GM19468 (cell line): ENCODE results near the gene ABCC6.
"Not testable (repeated sequence)": the region's sequence is repeated elsewhere in the genome, so short reads cannot be mapped to it uniquely, and the experiment has no call there.

Experiments
- ATAC-seq: cut with Tn5 transposase; IDR thresholded peaks from one replicate; pipeline ENCODE4 v1.9.1; 2021; ENCODE audit warnings: mild to moderate bottlenecking, moderate library complexity, moderate number of reproducible peaks; ENCODE audit not compliant: unreplicated experiment; ENCODE audit errors: extremely low read depth

ABCC6 gene

DNA sequence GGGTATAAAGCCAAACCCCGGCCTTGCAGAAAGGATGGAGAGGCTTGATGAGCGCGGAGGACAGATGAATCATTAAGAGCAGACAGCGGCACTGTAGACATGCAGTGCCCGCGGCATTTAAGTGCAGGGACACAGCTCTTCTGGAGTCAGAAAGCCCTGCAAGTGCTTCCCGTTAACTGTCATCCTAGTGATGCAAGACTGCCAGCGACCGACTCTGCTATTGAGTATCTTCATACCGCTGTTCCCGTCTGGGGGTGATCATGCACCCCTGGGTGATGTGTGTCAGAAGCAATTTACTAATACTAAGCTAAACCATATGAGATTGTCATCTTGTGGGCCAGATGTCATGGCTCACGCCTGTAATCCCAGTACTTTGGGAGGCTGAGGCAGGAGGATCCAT lies 101.0 kb downstream of the ABCC6 start:
- no peak for ATAC-seq

DNA sequence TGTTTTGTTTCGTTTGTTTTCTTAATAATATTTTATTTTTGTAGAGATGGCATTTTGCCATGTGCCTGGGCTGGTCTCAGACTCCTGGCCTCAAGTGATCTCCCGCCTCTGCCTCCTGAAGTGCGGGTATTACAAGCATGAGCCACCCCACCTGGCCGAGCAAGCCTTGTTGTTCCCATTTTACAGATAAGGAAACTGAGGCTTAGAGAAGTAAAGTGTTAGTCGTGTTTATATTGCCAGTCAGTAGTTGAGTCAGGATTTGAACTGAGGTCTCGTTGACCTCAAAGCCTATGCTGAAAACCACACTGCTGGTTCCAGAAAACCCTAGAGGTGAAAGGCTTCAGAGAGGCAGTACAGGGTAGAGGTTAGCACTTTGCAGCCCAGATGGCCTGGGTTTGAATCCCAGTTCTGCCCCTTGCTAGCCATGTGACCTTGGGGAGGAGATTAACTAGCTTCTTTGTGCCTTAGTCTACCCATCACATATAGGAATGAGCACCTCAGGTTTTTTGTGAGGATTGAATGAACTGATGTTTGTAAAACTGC lies 102.0 kb downstream of the ABCC6 start:
- no peak for ATAC-seq

DNA sequence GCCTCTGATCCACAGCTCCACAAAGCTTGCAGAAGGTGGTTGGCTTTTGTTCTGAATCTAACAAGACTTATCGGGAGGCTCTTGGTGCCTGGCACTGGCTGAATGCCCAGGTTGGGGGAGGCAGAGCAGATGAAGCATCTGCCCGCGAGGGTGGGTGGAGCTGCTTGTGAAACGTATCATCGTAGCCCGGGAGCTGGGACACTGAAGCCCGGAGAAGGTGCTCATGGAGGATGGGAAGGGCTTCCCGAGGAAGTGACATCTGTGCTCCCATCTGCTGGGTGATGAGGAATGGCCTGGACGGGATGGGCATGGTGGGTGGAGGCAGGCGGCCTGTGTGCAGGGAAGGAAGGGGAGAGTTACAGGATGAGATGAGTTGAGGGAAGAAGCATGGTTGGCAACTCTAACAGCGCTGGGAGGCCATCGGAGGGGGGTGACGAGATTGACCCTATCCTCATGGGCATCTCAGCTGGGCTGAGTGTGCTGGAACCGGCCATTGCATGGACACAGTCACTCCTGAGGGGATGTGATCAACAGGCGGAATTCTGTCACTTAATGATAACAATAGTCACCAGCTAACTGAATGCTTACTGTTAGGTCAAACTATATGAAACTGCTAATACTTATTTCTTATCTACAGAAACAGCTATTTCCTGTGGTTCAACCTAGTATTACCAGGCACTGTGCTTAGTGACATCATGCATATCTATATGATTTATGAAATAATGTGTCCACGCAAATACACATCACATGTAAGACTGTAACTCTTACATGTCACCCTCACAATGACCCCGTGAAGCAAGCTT lies 102.7 kb downstream of the ABCC6 start:
- ATAC-seq, result no peak

DNA sequence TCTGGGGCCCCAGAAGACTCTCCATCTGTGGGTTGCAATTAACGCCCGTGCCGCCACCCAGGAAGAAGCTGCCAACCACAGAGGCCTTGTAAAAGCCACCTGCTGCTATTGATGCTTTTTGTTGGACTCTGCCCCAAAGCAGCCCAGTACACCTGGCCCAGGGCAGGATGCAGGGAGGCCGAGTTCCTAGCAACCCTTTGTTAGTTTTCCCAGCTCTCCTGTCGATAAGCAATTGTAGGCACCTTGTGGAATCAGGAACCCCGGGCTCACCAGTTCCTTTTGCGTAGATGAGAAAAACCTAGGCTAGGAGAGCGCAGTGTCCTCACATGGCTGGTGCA lies 103.3 kb downstream of the ABCC6 start:
- ATAC-seq, result no peak

DNA sequence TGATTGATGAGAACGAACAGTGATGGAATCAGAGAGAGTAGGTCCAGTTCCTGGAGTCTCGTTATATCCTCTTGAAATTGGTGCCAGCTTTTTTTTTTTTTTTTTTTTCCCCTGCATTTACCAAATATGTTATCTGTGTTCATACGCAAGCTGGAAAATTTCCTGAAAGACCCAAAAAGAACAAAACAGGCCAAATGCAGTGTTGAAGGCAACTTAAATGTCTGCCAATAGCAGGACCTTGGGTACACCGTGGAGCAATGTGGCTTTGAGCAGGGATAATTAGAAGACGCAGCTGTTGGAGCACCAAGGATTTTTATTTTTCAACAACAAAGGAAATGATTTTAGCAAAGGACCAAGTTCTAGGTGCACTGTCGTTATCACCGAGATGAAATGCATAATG lies 105.0 kb downstream of the ABCC6 start:
- ATAC-seq, result no peak

DNA sequence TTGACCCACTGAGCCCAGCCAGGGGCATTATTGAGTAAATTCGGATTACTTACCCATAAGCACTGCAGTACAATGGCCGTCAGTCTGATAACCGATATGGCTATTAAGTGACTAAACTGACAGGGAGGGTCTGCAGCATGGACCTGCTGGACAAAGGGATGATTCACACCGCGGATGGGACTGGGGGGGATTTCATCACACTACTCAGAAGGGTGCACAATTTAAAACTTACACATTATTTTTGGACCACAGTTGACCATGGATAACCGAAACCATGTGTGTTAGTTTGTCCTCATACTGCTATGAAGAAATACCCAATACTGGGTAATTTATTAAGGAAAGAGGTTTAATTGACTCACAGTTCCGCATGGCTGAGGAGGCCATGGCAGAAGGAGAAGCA lies 106.5 kb downstream of the ABCC6 start:
- ATAC-seq, result no peak

DNA sequence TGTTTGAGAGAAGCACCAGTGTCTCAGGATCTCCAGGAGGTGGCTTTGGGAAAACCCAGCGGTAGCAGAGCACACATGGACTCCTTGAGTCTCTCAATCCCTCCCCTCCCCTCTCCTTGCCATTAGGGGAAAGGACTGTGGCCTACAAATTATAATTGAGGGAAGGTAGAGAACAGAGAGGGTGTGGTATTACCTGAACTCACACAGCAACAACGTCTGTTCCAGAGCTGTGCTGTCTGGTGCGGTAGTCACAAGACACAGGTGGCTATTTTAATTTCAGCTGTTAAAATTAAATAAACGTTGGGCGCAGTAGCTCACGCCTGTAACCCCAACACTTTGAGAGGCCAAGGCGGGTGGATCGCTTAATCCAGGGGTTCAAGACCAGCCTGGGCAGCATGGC lies 110.2 kb downstream of the ABCC6 start:
- no peak for ATAC-seq

DNA sequence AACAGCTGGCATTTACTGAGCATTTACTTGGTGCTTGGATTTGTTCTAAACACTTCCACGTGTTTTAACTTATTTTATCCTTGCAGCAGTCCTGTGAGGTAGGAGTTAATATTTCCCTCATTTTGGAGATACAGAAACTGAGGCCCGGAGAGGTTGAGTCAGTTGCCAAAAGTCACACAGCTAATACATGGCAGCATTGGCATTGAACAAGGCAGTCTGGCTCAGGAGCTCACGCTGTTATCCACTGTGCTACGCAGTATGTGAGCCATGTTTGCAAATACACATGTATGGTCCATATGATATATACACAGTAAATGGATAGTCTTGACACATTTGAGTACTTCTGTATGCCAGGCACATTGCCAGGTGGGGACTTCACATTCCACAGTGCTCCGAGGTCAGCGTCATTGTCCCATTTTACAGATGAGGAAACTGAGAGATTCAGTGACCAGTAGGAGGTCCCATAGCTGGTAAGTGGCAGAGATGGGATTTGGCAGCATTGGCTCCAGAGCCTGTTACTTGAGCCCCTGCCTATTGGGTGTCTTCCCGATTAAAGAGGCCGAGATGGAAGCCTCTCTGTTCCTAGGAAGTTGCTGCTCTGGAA lies 110.7 kb downstream of the ABCC6 start:
- no peak for ATAC-seq

DNA sequence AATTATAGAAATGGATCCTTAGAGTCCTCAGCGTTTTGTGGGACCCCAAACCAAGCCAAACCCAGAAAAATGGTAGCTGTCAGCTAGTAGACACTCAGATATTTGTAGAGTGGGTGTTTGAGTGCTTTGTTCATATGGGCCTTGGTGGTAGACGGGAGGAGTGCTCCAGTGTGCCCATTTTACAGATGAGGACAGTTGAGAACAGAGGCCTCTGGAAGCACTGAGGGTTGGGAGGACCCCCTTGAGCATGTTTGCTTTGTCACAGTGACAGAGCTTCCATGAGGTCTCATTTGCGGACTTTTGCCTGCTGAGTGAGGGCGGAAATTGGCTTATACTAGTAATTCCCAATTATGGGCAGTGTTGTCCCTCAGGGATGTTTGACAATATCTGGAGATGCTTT lies 111.7 kb downstream of the ABCC6 start:
- no peak for ATAC-seq

DNA sequence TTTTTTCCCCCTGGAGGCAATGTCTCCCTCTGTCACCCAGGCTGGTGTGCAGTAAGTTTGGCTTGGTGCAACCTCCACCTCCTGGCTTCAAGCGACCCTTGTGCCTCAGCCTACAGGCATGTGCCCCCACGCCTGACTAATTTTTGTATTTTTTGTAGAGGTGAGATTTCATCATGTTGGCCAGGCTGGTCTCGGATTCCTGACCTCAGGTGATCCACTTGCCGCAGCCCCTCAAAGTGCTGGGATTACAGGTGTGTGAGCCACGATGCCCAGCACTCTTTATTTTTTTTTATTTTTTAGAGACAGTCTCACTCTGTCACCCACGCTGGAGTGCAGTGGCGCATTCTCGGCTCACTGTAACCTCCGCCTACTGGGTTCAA lies 113.2 kb downstream of the ABCC6 start:
- no peak for ATAC-seq

DNA sequence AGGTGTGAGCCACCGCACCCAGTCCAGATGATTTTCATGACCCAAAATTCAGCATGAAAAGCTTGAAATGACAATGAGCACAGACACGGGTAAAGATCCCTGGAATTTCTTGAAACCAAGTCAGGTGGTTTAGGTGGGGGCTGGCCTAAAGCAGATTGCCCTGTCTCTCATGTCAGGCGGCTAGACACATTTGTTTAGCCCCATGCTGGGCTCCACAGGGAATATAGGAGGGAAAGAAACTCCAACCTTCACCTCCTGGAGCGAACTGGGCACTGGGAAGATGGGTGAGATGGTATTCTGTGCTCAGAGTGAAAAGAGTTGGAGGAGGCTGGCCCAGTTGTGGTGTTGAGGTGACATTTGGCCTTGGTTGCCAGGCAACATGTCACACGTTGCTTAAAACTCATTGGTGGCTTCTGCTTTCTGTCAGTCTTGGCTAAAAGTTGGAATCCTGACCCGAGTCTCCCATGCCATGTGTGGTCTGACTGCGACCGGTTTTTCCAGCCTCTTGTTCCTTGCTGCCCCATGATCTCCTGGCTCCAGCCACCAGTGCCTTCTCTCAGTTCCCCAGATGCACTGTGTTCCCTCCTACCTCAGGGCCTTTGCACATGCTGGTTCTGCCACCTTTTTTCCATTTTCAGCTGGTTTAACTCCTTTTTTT lies 113.7 kb downstream of the ABCC6 start:
- no peak for ATAC-seq

DNA sequence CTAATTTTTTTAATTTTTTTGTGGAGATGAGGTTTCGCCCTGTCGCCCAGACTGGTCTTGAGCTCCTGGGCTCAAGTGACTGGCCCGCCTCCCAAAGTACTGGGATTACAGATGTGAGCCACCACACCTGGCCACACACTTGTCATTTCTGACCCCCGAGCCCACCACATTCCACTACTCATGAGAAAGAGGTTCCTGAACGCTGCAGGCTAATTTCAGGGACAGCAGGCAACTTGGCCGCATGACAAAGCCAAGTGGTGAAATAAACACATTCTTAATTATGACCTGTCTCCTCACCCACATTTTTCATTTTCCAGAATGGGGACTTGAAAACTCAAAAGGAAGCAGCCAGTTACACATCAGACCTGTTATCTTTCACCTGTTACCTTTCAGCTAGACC lies 114.5 kb downstream of the ABCC6 start:
- ATAC-seq, result no peak

DNA sequence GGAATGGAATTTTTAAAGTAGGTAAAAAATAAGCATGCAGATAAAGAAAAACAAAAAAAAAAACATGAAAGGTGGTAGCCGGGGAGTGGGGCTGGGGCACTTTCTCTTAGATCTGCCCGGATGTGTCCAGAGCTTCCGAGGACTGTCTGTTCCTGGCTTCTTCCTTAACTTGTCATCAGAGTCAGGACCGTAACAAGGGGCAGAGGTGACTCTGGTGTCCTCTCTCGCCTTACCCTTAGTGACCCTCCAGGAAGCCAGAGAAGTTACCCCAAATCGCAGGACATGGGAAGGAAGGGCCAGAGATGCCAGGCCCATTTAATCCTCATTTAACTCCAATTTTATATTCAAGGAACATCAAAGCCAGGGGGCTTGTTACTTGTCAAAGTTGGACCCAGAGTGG lies 115.5 kb downstream of the ABCC6 start:
- no peak for ATAC-seq

DNA sequence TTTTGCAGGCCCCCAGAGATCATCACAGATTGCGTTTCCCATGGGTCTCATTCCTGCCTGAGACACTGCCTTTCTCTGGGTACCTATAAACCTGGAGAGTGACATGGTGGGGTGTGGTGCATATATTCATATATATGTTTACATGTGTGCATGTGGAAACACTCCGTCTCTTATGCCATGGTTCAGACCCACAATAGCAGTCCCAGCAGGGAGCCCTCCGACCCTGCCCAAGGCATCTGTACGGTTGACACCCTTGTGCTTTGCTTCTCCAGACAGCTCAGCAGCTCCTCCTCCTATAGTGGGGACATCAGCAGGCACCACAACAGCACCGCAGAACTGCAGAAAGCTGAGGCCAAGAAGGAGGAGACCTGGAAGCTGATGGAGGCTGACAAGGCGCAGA lies 116.8 kb downstream of the ABCC6 start:
- no peak for ATAC-seq

DNA sequence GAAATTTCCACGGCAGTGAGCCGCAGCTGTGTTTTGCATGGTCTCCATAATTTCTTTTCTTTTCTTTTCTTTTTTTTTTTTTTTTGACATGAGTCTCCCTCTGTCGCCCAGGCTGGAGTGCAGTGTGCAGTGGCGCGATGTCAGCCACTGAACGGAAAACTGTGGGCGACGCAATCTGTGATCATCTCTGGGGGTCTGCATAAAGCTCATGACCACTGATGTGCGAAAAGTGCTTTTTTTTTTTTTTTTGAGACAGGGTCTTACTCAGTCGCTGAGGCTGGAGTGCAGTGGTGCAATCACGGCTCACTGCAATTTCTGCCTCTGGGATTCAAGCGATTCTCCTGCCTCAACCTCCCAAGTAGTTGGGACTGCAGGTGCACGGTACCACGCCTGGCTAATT lies 117.6 kb downstream of the ABCC6 start:
- ATAC-seq, result no peak

DNA sequence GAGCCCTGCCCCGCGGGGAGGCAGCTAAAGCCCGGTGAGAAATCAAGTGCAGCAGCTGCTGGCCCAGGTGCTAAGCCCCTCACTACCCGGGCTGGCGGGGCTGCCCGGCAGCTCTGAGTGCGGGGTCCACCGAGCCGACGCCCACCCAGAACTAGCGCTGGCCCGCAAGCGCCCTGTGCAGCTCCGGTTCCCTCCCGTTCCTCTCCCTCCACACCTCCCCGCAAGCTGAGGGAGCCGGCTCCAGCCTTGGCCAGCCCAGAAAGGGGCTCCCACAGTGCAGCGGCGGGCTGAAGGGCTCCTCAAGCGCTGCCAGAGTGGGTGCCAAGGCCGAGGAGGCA lies 118.5 kb downstream of the ABCC6 start:
- ATAC-seq, result not testable (repeated sequence)

DNA sequence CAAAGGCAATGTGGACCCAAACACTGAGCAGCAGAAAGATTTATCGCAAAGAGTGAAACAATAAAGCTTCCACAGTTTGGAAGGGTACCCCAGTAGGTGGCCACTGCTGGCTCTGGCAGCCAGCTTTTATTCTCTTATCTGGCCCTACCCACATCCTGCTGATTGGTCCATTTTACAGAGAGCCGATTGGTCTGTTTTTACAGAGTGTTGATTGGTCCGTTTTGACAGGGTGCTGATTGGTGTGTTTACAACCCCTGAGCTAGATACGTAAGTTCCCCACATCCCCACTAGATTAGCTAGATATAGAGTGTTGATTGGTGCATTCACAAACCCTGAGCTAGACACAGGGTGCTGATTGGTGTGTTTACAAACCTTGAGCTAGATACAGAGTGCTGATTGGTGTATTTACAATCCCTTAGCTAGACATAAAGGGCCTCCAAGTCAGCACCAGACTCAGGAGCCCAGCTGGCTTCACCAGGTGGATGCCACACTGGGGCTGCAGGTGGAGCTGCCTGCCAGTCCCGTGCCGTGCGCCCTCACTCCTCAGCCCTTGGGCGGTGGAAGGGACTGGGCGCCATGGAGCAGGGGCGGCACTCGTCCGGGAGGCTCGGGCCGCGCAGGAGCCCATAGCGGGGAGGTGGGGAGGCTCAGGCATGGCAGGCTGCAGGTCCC lies 119.0 kb downstream of the ABCC6 start:
- not testable (repeated sequence) for ATAC-seq

DNA sequence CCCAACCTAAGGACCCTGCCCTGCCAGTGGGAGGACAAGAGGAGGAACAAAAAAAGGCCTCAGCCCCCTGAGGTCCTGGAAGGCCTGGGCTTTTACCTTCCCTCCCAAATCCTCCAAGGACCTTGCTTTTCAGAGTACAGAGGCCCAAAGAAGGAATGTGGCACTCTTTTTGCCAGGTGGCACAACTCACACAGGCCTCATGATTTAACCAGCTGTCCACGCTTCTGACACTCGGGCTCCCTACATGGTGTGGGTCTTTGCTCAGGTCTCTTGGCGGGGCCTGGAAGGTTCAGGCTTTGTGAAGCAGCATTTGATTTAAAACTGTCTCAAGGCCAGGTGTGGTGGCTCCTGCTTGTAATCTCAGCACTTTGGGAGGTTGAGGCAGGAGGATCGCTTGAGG lies 120.6 kb downstream of the ABCC6 start:
- no peak for ATAC-seq

DNA sequence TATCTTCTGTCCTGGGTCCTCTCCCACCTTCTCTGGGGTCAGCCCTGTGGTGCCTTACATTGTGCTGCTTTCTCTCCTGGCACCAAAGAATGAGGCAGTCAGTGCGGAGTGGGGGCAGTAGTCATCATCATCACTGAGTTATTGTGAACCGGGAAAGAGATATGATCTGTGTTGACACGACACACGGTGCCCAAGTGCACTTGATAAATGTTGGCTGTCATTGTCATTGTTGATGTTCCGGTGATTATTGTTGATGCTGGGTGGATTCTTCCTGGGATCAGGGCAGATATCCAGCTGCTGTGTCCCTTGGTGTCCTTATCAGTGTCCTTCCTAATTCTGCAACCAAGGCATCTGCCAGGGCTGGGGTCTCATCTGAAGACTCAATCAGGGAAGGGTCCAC lies 121.7 kb downstream of the ABCC6 start:
- no peak for ATAC-seq

DNA sequence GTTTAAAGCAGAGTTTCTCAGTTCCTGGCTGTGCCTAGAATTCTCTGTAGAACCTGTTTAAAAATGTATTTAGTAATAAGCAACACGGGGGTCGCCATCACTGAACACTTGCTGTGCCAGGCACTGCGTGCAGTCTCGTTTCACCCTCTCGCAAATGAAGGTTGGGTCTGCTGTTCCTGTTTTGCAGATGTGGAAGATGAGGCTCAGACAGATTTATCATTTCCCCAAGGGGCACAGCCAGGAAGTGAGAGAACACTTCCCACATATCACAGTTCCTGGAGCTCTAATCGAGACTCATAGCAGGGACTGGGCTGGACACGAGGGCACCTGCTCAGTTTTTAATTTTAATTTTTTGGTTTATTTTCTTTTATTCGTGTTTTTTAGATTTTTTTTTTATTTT lies 122.7 kb downstream of the ABCC6 start:
- ATAC-seq, result no peak

DNA sequence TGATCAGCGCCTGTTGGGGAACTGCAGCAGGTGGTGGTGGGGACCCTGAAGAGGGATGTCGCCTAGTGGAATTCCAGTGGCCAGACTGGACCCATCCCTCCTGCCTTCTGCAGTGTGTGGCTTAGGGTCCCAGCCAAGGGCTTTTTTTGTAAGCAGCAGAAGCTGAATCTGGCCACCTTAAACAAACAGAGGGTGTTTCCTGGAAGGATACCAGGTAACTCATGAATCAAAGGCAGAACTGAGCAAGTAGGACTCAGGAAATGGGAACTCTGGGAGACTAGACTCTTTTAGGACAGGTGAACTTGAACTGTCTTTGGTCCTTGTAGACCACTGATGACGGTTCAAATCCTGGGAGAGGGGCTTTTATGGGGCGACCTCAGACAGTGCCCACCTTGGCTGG lies 124.0 kb downstream of the ABCC6 start:
- ATAC-seq, result no peak
